NK-92 treated with Interleukin-12 subunit alpha and Interleukin-12 subunit beta, amount 100 ng/mL, for 24 hours (cell line): ENCODE measurements around the gene F7.

Source experiments
- DNase-seq: peaks from one replicate; lab custom pipeline; 2025; lab: John Stamatoyannopoulos, UW

F7 gene

GRCh38 chr13:113138792-113139551, 33.4 kb downstream of the F7 start:
- DNase-seq: no peak

DNA sequence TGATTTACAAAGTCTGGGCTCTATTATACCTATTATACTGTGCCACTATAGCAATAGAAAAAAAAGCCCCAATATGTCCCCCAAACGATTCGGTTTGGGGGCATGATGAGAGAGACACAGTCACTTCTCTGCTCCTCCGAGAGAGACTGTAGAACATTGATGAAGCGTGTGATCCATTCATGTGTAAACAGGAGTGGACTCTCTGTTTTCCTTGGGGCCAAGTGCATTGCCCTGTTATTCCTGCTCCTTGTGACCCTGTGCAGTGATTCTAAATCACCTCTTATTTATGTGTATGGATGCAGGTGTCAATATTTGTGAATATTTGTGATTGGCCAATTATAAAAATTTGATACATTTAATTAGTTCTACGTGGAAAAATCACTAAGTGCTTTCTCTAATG, 34.0 kb downstream of the F7 start:
- DNase-seq: no peak

GRCh38 chr13:113140677-113141600, 35.3 kb downstream of the F7 start:
- no peak for DNase-seq

DNA sequence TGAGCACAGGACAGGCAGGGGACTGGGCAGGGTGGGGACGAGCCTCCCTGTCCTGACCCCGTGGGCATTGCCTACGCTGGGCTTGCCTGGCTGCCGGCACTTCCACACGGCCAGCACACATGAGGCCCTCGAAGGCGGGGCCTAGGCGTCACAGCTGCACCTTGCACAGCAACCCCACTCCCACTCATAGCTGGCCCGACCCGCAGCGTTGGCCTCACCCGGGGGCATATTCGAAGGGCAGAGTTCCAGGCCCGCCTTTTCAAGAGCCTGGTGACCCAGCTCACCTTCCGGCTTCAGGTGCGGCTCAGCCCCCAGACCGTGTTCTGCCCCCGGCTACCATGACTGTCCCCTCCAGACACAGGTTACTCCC, 36.0 kb downstream of the F7 start:
- DNase-seq: no peak

DNA sequence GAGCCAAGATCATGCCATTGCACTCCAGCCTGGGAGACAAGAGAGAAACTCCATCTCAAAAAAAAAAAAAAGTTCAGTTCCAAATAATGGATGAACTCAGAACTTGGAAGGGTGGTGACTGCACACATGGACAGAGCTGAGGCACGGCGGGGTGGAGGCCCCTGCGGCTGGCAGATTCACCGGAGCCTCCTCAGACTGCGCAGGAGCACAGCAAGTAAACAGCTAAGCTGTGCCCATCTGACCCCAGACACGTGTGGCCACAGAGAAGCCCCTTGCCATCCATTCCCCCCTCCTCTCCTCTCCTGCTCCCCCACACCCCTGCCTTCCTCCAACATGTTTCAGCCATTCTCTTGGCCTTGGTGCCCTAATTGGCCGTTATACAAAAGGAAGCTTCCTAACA, 37.3 kb downstream of the F7 start:
- DNase-seq: no peak

GRCh38 chr13:113143466-113144254, 38.1 kb downstream of the F7 start:
- no peak for DNase-seq

GRCh38 chr13:113144255-113144629, 38.7 kb downstream of the F7 start:
- DNase-seq: no peak

DNA sequence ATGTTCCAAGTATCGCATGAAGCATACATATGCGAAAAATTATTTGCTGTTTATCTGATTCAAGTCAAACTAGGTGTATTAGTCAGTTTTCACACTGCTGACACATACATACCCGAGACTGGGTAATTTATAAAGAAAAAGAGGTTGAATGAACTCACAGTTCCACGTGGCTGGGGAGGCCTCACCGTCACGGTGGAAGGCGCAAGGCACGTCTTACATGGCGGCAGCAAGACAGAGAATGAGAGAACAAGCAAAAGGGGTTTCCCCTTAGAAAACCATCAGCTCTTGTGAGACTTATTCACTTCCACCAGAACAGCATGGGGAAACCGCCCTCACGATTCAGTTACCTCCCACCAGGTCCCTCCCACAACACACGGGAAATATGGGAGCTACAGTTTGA, 39.9 kb downstream of the F7 start:
- no peak for DNase-seq

DNA sequence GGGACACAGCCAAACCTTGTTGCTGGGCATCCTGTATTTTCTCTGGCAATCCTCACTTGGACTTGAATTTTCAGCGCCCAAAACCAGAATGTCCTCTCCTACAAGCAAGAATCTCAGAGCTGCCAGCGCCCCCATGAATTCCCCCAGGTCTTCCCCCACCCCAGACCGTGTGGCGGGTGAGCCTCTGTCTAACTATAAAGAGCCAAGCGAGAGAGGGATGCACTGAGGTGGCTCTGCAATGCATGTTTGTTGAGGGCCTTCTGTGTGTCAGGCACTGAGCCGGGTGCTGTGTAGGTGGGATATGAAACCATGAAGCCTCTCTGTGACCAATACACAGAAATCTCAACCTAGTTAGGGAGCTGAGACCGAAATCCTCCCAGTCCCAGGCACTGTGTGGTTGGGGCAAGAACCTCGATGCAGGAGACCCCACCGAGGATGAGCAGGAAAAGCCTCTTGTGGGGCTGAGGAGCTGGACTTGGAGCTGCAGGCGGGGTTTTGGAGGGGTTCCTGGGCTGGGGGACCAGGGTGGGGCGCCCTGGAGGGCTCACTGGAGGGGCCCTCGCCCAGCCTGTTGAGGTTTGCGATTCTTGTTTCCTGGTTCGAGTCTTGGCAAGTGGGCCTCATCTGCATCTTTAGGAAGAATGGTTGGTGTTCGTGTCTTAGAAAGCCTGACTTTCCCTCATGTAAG, 40.5 kb downstream of the F7 start:
- DNase-seq: no peak

- DNase-seq: no peak
Measured at GRCh38 chr13:113146750-113147149, 41.2 kb downstream of the F7 start.

GRCh38 chr13:113147206-113147605, 41.6 kb downstream of the F7 start:
- DNase-seq: no peak

- DNase-seq: no peak
Measured at GRCh38 chr13:113148407-113148806, 42.8 kb downstream of the F7 start.

- no peak for DNase-seq
Measured at GRCh38 chr13:113148940-113149503, 43.4 kb downstream of the F7 start.

DNA sequence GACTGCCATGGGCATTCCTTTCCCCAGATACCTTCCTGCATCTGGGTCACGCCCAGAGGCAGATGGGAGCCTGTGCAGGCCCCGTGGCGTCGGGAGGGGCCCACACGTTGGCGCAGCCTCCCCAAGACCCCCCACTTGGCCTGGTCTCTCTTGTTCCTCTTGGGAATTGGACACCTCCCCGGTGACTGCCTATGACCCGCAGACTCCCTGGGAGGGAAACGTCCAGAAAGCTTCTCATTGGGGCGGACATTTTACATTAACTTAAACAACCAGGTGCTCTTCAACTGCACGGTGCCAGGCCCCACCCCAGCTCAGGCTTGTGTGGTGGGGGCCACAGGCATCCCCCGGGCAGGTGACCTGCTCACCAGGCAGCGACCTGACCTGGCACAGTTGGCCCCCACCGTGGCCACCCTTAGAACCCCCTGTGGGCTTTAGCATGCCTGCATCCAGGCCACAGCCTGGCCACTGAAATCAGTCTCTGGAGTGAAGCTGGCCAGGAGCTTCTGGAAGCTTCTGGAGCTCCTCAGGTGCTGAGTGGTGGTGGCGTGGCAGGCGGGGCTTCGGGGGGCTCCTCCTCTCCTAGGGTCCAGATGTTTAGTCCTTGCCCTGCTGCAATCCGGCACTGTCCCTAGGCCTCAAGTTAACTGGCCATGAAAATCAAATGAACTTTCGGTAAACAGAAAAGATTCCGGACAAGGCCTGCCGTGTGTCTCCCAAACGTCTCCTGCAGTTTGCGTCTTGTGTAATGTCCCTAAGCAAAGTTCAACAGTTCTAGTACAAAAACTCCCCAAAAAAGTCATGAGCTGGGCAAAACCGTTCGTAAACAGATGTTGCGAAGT, 44.3 kb downstream of the F7 start:
- no peak for DNase-seq

DNA sequence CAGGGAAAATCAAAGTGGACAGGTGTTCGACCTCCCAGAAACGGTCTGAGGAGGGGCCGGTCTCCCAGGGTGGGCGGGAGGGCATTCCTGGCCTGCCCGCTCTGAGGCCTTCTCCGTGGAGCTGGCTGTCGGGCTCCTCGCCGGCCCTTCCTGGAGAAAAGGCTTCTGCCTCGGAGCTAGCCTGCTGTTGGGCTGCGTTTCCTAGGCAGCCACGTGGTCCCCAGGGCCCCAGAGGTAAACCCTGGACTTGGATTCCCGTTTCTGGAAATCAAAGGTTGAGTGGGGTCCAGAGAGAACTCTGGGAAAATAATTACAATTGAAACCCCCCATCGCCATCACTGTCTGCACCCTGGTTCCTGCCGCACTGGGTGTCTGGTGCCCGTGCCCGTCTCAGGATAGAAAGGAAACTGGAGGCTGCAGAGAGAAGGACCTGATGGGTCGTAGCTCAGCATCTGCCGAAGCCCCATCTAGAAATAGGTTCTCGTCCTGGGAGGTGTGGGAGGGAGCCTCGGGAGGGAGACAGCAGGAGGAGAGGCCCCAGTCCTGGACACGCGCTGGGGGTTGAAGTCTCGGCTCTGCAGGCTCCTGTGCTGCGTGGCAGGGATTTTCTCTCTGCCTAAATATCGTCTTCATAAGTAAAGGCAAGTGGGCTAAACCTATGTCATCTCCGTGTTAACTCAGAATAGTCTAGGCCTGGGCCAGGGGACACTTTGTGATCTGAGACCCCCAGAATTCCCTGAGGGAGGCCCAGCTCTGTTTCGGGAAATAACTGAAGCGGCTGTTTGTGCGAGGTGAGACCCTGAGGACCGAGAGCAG, 45.2 kb downstream of the F7 start:
- DNase-seq: no peak

DNA sequence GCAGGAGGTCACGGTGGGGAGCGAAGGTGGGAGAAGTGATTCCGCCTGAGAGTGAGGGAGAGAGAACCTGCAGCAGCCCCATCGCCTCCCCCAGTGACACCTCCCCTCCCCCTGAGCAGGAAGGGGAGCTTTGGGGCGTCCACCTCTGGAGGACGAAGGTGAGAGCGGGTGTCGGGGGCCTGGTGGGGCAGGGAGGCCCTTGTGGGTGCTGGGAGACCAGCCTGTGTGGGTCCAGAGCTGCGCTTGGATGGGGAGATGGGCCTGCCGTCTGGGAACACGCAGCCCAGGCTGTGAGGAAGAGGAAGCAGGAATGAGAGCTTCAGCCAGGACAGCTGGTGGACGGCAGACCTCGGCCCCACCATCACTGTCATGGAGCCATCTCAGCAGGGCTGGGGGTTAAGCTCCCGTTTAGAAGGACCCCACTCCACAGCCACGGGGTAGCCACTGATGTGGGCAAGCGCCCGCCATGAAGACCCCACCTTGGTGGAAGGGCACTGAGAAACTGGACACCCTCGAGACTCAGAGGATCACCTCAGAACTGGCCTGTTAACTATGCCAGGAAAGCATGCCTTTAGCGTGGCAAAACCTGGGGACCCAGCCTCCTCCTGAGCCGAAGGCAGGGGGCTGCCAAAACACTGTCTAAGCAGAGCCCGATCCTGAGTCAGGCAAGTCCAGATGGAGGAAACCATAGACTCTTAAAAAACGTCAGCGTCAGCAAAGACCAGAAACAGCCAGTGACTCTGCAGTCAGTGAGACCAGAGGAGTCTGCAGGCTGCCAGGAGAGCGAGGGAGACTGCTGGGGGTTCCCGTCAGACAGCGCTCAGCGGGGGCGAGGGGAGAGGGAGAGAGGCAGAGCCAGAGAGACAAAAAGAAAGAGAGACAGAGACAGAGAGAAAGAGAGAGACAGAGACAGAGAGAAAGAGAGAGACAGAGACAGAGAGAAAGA, 46.4 kb downstream of the F7 start:
- DNase-seq: no peak

DNA sequence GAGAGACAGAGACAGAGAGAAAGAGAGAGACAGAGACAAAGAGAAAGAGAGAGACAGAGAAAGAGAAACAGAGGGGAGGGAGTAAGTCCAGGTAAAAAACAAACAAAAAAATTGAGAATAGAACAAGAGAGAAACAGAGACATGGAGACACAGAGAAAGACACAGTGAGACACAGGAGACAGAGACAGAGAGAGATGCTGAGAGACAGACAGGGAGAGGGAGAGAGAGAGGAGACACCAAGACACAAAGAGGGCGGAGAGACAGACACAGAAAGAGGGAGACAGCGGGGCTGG, 47.0 kb downstream of the F7 start:
- DNase-seq: no peak

DNA sequence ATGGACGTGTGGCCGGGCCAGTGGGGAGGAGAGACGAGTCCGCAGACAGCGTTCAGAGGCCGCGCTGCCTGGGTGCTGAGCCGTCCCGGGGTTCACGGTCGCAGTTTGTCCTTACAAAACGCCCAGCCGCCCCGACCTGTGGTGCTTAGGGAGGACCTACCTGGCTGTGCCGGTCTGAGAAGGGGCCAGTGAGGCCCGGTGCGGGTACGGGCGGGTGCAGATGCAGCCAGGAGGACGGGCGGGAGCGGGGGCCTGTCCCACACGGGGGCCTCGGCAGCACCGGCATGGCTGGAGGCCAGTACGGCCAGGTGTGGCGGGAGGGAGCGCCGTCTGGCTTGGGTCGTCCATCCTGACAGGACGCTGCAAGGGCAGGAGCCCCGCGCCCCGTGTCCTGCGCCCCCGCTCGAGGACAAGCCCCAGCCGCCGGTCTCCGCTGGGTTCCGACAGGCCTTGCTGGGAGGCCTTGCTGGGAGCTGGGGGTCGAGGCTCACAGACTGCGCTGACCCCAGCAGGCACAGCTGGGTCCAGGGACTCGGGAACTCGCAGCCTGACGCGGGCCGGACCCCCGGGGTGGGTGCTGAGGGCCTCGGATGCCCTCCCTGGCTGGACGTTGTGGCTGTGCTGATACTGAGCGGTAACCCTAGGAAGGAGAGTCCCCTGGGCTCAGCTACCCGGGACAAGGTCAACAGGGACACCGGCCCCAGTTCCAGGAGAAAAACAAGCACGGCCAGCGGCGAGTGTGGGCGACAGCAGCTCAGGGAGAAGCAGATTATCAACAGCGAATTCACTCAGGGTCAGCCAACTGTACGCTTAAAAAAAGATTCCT, 47.6 kb downstream of the F7 start:
- no peak for DNase-seq
